Cardiac septum (tissue), 1 donor: Measurements from ENCODE around the gene PKP4. TPM values are rescaled to one million over a fixed set of nuclear protein-coding genes. Genes with fewer than 3 reads are reported as not detected.
A peak's percentile ranks its signal among the peaks of the same experiment; 100 is the strongest.

Source experiments
- DNase-seq: peaks from one replicate; pipeline ENCODE4 v3.0.0-alpha.2; 2020; ENCODE audit warnings: low spot score
- intact Hi-C: fragments of 100-400 bp; cut with DNase I; formaldehyde crosslinking; loops from one replicate; pipeline ENCODE4 v1.14.0; 2022
- total RNA-seq: library from RNA; stranded (reverse); fragmentation: NEBNext Ultra II Directional; extraction: Animal tissue kit (Norgen Biotek cat#: 25700); gene quantifications from one replicate; pipeline ENCODE4 v1.2.1, GENCODE V29; 2021
- donor health status: DM: no; HTN: no; CAD: no.

Gene PKP4
- total RNA-seq, 1 donor from 2014 or later = 43.2 TPM

DNA sequence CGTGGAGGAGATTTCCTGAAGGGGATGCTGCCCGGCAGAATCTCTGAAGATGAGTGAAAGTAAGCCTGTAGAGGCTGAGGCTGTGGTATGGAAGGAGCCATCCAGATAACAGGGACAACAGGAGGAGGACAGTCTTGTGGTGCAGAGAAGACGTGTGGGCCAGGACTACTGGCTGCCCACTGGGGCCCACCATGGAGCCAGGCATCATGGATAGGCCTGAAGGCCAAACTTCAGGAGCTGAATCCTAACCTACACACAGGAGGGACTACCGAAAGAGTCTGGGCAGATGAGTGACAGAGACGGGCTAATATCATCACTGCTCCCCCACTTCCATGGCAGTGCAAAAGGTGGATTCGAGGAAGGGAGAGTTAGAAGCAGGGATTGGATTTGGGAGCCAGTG lies 207.0 kb downstream of the PKP4 start:
- no peak for DNase-seq
- intact Hi-C loops = loop anchor here (10.0 kb wide), 1 partner anchor 209 kb away; the partner anchor contains the start of genes CCDC148 and PKP4

DNA sequence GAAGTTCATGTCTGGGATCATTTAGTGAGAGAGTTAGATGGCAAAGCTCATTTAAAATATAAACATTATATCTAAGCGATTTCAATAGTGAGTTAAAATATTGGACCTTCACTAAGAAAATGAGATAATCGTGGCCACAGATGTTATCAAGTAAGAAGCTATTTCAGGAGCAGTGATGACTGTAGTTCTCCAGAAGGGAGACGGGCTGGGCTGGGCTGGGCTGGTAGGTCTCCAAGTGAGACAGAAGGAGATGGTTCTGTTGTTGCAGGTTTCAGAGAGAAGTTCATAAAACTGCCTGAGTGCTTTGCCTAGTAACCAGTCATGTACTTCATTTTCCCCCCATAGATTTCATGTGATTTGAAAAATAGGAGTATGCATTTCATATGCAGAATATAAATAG lies 208.2 kb downstream of the PKP4 start:
- no peak for DNase-seq
- intact Hi-C loops = loop anchor here (5.0 to 10.0 kb wide), 3 partner anchors 52 to 210 kb away; partner anchors contain the start of genes CCDC148 and PKP4

DNA sequence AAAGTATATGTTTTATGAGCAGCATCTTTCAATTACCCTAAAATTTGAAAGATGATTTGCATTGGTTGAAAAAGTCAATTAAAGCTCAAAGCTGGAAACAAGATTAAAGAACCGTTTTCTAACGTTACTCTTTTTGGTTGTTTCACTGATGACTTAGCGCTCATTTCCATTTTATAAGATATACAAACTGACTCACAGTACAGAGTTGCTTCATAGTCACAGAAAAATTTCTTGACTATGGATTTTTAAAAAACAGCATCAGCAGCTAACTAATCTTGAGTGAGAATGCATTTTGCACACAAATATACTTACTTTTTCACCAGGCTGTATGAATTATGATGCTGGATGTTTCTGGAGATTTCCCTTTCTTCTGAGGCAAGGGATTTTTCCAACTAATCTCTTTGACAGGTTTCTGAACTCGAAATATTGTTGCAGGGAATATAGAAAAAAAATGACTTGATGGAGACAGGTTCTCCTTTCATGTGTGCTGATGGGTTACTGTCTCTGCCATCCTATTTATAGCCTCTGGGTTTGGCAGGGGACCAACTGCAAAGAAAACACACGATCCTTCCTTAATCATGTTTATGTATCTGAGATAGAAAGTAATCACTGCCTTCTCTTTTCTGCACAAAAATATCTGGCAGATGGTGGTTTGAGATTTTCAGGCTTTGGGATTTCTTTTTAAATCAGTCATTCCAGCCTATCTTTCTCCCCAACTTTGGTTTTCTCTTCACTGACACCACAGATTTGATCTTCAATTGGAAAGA lies 209.0 kb downstream of the PKP4 start:
- intact Hi-C loops = loop anchor here (5.0 to 10.0 kb wide), 3 partner anchors 52 to 211 kb away; partner anchors contain the start of genes CCDC148 and PKP4
- DNase-seq = no peak

DNA sequence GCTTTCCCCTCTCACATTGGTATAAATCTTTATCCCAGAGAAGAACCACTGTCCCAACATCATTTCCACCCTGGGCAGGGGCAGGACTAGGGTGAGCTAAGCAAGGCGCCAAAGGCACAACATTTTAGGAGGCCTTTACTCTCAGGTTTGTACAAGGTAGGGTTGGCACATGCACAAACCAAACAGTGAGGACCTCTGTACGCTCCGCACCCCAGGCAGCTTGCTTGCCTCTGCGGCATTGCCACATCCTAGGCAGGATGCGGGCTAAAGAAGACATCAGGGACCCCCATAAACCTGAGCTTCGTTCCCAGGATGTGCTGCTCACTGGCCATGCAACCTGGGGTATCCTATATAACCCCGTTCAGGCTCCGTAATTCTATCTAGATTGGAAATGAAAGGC lies 210.2 kb downstream of the PKP4 start:
- no peak for DNase-seq
- intact Hi-C loops = loop anchor here (5.0 to 10.0 kb wide), 3 partner anchors 50 to 212 kb away; partner anchors contain the start of genes CCDC148 and PKP4

DNA sequence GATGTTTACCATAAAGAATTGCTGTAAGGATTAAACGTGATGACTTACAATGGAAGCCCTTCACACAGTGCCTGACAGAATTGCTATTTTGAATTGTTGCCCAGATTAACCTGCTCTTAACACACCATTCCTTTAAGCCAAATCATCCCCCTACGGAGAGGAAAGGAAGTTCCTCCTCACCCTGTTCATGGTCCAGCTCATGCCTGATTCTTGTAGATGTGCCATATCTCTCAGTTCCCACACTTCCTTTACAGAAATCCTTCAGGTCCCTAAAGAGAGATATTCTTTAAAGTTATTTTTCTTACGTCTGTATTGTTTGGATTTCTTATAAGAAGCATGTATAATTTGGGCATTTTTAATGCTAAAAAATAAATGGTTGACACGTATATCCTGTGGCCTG lies 210.8 kb downstream of the PKP4 start:
- intact Hi-C loops = loop anchor here (5.0 to 10.0 kb wide), 3 partner anchors 50 to 213 kb away; partner anchors contain the start of genes CCDC148 and PKP4
- DNase-seq = no peak

DNA sequence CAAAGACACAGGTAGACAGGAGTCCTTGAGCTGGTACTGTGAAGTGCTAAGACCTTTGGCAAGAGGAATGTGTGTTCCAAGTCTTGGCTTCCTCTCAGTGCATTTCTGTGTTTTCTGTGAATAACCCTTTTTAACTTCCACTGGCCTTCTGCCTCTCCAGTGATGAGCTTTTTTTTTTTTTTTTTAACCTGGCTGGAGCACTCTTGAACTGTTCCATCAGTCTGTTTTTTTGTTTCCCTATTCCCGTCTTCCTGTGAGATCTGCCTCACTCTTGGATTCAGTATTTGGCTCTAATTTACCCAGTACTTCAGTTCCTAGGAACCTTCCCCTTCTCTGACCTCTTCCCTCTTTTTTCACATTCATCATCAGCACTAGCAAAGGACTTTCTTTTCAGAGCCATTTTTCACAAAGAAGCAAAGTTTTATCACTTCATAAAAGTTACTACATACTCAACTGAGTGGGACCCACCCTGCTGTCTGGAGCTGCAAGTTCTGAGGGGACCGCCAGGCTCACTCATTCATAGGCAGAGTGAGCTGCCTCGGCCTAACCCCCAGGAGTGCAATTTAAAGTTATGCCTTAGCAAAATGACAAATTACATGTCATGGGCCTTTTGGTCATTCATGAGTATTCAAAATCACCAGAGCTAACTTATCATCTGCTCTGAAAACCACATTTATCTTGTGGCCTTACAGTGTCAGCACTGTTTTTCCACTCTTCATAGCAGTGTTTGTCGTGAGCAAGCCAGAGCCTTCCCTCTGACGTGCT lies 211.4 kb downstream of the PKP4 start:
- intact Hi-C loops = loop anchor here (5.0 to 10.0 kb wide), 3 partner anchors 49 to 213 kb away; partner anchors contain the start of genes CCDC148 and PKP4
- DNase-seq = no peak

DNA sequence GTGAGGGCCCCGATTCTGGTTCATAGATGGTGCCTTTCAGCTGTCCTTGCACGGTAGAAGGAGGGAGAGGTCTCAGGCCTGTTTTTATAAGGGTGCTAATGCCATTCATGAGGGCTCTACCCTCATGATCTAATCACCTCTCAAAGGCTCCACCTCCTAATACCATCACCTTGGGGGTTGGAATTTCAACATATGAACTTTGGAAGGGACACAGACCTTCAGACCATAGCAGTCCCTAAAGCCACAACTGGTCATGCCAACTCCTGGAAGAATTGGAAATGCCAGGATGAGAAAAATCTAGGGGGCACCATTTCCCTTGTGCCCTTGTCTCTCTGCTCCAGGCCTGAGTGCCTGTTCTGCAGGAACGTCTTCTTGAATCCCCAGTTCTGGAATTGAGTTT lies 213.5 kb downstream of the PKP4 start:
- DNase-seq = no peak
- intact Hi-C loops = no loop called here

DNA sequence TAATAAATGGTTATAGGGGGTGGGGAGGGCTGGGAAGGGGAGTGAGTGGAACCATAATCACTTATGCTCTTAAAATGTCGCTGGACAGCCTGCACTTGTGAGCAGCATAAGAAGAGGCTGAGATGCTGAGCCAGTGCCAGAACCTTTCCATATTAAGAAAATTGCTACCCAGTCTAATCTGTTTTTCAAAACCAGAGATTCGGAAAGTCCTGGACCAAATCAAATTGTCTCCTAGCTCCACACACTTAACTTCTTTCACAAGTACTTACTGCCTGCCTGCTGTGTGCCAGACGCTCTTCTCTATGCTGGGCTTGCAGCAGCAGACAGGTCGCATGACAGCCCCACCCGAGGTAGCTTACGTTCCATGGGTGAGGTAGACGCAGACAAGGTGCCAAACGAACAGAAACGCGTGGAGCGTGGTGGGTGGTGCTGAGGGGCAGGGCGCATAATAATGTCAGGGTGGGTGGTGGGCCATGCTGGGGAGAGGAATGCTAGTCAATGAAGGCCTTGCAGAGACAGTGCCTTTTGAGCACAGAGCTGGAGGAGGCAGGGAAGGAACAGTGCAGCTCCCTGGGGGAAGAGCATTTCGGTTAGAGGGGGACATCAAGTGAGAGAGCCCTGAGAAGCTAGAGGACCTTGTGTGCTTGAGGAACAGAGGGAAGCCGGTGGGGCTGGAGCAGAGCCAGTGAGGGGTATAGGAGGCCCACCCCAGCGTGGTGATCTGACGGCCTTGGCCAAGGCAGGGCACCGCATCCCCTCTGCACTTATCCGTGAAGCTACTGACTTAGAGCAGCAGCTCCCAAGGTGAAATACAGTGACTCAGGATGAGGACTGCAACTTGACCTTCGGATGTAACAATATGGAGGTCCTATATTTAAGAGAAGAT lies 214.9 kb downstream of the PKP4 start:
- intact Hi-C loops = no loop called here
- no peak for DNase-seq

DNA sequence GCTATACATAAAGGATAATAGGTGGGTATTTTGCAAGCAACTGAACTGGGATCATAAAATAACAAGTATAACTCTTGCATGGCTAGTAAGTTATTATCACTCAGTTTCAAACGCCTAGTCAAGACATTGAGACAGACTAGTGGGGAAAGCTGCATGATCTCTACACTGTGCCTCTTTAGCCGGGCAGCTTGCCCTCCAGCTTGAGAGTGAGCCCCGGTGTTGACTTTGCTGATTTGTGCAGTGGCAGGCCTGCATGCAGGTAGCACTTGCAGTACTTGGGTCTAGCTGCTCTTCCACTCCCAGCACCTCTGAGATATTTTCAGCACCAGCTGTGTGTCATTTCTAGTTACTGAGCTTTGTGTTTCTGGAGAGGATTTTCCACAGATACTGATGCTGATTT lies 219.5 kb downstream of the PKP4 start:
- intact Hi-C loops = no loop called here
- DNase-seq = no peak

DNA sequence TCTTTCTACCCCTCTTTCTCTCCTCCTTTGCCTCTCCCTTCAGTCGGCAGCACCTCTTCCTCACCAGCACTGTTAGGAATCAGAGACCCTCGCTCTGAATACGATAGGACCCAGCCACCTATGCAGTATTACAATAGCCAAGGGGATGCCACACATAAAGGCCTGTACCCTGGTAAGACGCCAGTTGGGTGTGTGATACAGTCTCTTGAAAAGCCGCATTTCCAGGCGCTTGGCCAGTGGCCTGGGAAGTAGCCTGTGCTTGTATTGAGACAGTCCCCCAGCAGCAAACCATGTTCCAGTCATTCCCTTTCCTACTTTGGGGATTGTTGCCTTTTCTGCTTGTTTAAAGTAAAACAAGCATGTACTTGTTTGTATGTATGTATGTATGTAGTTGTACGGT lies 219.9 kb downstream of the PKP4 start:
- DNase-seq = no peak
- intact Hi-C loops = no loop called here

DNA sequence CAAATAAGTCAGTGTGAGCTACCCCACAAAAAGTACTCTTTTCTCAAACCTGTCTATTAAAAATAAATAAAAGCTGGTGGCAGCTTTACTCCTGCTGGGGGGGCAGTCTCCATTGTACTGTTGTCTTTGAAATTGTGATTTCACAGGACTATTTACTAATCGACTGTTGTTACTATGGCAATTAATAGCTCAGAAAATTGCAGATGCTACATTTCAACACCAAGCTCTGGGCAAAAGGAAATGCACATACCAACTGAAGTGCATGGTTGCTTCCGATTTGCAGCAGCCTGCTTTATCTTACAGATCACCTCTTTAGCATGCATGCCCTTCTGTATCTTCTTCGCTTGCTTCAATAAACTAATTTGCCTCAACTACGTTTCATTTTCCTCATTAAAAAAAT lies 220.8 kb downstream of the PKP4 start:
- DNase-seq = no peak
- intact Hi-C loops = no loop called here

DNA sequence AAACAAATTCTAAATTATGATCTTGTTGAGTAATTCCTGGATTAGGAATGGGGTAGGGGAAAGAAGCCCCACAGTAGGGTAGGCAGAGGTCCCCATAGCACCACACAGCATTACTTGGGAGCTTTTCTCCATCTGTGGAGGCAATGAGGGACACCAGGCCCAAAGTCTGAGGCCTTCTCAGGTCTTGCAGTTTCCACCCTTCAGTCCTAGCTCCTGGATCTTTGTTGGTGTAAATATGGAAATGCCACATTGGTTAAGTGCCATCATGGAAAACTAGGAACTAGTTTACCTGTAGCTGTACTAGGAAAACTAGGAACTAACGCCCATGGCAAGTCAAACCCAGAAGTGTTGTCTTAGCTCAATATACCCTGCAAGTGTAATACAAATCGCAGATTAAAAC lies 225.1 kb downstream of the PKP4 start:
- DNase-seq = no peak
- intact Hi-C loops = no loop called here

DNA sequence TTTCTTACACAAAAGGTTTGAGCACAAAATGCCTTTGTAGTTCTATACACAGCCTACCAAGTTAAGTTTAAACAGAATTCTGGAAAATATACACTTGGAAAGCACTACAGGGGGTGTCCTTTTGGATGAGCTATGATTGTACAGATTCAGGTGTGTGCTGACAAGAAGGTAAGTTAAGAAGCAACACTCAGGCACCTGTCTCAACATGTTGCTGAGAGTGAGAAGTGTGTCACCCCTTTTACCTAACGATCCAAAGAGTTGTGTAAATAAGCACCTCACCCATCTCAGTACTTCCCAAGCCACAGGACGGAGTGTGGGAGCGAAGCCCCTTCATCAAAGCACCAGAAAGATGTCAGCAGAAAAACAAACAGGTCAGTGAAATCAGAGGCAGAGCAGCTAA lies 228.9 kb downstream of the PKP4 start:
- no peak for DNase-seq
- intact Hi-C loops = loop anchor here (5.0 kb wide), 1 partner anchor 228 kb away; the partner anchor contains the start of genes CCDC148 and PKP4

DNA sequence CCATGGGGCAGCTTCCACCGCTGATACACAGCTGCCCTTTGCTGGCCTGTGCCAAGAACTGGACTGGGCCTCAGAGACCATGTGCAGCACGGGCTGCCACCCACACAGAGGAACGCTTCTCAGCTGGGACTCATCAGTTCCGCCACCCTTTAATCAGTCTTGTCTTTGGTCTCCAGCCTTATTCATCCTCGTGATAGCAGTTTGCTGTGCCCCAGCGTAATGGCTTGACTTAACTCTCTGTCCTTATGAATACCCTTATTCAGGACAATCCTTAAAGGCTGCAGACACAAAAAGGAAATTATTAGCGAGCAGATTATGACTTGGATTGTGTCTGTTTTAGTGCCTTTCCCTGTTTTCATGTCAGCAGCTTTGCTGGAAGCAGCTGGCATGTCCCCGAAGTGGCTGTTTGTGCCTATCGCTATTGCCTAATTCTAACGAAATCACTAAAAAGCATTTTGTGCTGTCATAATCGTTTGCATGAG lies 229.5 kb downstream of the PKP4 start:
- intact Hi-C loops = loop anchor here (5.0 kb wide), 1 partner anchor 229 kb away; the partner anchor contains the start of genes CCDC148 and PKP4
- peak; percentile 80 for DNase-seq

DNA sequence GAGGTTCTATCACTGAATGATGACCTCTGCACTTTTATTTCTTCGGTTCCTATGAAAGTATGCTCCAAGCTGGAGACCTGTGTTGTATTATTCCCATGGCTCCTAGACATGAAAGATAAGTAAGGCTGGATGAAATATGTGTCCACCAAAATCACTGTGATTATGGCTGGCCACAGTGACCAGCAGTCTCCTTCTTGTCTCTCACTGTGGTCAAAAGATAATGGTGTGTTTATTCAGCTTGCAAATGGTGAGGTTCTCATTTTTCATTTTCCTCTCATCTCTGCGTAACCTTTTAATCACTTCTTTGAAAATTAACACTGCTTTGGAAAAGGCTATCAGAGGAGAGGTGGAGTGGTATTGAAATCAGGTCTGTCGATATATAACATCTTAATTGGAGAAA lies 230.6 kb downstream of the PKP4 start:
- intact Hi-C loops = loop anchor here (5.0 kb wide), 1 partner anchor 230 kb away; the partner anchor contains the start of genes CCDC148 and PKP4
- DNase-seq = no peak

DNA sequence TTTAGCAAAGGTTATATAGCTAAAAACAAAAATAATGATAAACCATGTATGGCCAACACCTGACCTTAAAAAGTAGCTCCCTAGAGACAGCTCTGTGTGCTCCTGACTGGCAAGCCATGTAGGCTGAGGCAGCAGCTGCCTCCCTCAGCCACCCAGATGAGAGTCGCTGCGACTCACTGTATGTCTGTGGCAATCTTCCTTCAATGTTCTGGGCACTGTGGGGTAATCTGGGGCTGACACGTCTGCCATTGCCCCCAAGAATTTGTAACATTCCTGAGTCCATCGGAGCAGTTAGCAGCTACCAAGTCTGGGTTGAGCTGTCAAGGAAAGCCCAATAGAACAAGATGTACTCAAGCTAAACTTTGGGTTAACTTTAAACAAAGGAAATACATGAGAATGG lies 232.0 kb downstream of the PKP4 start:
- intact Hi-C loops = loop anchor here (5.0 kb wide), 1 partner anchor 231 kb away; the partner anchor contains the start of genes CCDC148 and PKP4
- DNase-seq = no peak

DNA sequence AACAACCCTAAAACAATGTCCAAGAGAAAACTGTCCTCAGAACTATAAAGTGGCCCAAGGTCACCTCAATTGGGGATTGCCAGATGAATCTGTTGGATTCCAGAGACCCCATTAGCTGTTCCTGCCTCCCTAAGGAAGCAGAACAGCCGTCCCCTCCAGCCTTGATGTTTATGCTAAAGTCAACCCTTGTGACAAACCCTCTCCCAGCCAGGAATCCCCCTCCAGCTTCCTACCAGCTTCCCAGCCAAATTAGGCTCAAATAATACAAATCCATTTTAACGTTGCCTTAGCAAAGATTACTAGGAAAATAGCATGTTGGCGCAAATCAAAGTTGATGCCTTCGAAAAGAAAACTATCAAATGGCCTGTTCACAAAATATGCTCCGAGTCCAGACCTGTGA lies 232.6 kb downstream of the PKP4 start:
- intact Hi-C loops = loop anchor here (5.0 kb wide), 1 partner anchor 232 kb away; the partner anchor contains the start of genes CCDC148 and PKP4
- DNase-seq = no peak

DNA sequence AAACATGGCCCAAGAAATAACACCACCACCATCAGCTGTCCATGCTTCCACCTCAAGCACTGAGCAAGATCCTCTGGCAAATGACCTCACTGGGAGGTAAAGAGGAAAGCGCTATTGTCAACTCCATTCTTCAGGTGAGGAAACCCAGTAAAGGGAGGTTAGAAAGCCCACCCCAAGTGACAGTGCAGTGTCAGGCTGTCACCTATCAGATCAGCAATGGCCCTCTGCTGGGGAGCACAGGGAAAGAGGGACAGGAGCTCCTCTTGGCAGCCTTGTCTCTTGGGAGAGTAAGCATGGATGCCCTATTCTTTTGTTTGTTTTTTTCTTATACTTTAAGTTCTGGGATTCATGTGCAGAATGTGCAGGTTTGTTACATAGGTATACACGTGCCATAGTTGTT lies 234.1 kb downstream of the PKP4 start:
- intact Hi-C loops = no loop called here

DNA sequence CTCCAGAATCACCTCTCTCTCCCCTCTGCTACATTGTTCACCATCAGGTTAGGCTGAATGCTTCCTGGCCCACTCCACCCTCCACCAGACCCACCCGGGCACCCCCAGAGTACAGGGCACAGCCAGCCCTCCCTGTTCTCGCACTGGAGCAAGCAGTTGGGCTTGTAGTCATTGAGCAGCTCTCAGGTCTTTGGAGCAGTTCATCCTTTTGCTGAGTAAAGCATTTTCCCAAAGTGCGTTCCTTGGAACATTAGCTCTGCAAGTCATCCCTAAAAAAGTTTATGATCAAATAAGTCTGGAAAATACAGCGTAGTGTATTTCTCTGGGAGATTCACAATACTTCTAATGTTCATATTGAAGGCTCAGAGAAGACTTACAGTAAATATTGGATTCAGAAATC lies 234.9 kb downstream of the PKP4 start:
- DNase-seq = no peak
- intact Hi-C loops = no loop called here

More for the DNA sequence above, 234.1 kb downstream of the PKP4 start:
- DNase-seq = no peak
